DMS79 treated with DMSO at 0.1 percent for 48 hours (cell line): ENCODE data around the gene NT5DC2.

Experiments used
- DNase-seq: peaks from one replicate; lab custom pipeline; 2025; lab: John Stamatoyannopoulos, UW

Gene NT5DC2

GRCh38 chr3:52509753-52510328, 23.8 kb downstream of the NT5DC2 start:
- no peak for DNase-seq

GRCh38 chr3:52507359-52507758, 26.3 kb downstream of the NT5DC2 start:
- no peak for DNase-seq

GRCh38 chr3:52506266-52506966, 27.2 kb downstream of the NT5DC2 start:
- DNase-seq: no peak

- DNase-seq: no peak
Measured at GRCh38 chr3:52504977-52505376, 28.7 kb downstream of the NT5DC2 start.

- DNase-seq: no peak
Measured at GRCh38 chr3:52503788-52504424, 29.8 kb downstream of the NT5DC2 start.

- no peak for DNase-seq
Measured at GRCh38 chr3:52502808-52503350, 30.8 kb downstream of the NT5DC2 start.

- no peak for DNase-seq
Measured at GRCh38 chr3:52502001-52502400, 31.7 kb downstream of the NT5DC2 start.

GRCh38 chr3:52501046-52501445, 32.6 kb downstream of the NT5DC2 start:
- no peak for DNase-seq

- no peak for DNase-seq
Measured at GRCh38 chr3:52498137-52499054, 35.3 kb downstream of the NT5DC2 start.

- DNase-seq: no peak
Measured at GRCh38 chr3:52495777-52496602, 37.7 kb downstream of the NT5DC2 start.

- DNase-seq: no peak
Measured at GRCh38 chr3:52494886-52495495, 38.7 kb downstream of the NT5DC2 start, which contains the start of gene STAB1. Gene STAB1, plus strand, starts transcription at chr3:52495338. Its CDS starts 76 bp downstream, at chr3:52495414.

- peak; percentile 75 for DNase-seq
Measured at GRCh38 chr3:52494445-52494844, 39.2 kb downstream of the NT5DC2 start.

- no peak for DNase-seq
Measured at GRCh38 chr3:52493232-52494017, 40.2 kb downstream of the NT5DC2 start.

GRCh38 chr3:52492059-52492458, 41.6 kb downstream of the NT5DC2 start:
- DNase-seq: no peak

GRCh38 chr3:52490939-52491526, 42.6 kb downstream of the NT5DC2 start:
- no peak for DNase-seq

- no peak for DNase-seq
Measured at GRCh38 chr3:52490035-52490938, 43.4 kb downstream of the NT5DC2 start.

- DNase-seq: no peak
Measured at GRCh38 chr3:52489453-52489852, 44.2 kb downstream of the NT5DC2 start.

GRCh38 chr3:52488746-52489145, 44.9 kb downstream of the NT5DC2 start:
- DNase-seq: no peak
